IMR-90 (cell line): ENCODE measurements around the gene CNDP2.

Source experiments
- CHD1 ChIP-seq: IDR thresholded peaks from 2 replicates; pipeline ENCODE4 v1.6.1; 2012; ENCODE audit warnings: low read depth, low read length, improper control_type of control experiment
- CTCF ChIP-seq: conservative IDR thresholded peaks from 2 replicates; pipeline ENCODE4 v1.5.1; 2012; ENCODE audit warnings: mild to moderate bottlenecking, low read depth, low read length, improper control_type of control experiment
- POLR2A ChIP-seq: IDR thresholded peaks from 2 replicates; pipeline ENCODE4 v1.6.1; 2012; ENCODE audit warnings: mild to moderate bottlenecking, low read depth, low read length
- SMC3 ChIP-seq: fragments of 150-350 bp; IDR thresholded peaks from 2 replicates; pipeline ENCODE4 v1.6.1; 2016; ENCODE audit warnings: low read depth, mild to moderate bottlenecking, antibody characterized with exemption, low read length, moderate library complexity

GRCh38 chr18:74571895-74572680 is 75.9 kb downstream of the CNDP2 start:
- TF ChIP-seq SMC3 (no peak), CTCF (no peak), CHD1 (no peak), POLR2A (no peak)
